ENCODE measurements around the gene DRGX. TPM values are rescaled to one million over a fixed set of nuclear protein-coding genes. Genes with fewer than 3 reads are reported as not detected.

The DRGX gene
- total and polyA plus RNA-seq, 2 of the 4 experiments (the other 2 are of a cell fraction): not detected

- H3K4me1 ChIP-seq (ENCODE audit: control insufficient read depth, insufficient read depth, low read length): no peaks in the 10 kb centered on the region
- H2BK15ac ChIP-seq (ENCODE audit: low read depth, low read length): no peak overlapping the region
- no peak for TF ChIP-seq FOS (IDR thresholded peaks at IDR 0.05; ENCODE audit: low read depth, low read length)
- TF ChIP-seq CEBPB (IDR thresholded peaks at IDR 0.05; ENCODE audit: low read depth, low read length): no peak
- no peak for TF ChIP-seq SMC3 (IDR thresholded peaks at IDR 0.05; ENCODE audit: low read depth, low read length)
- TF ChIP-seq CTCF (conservative IDR thresholded peaks at IDR 0.05; ENCODE audit: low read depth, low read length): no peak
- no peak for TF ChIP-seq RCOR1 (IDR thresholded peaks at IDR 0.05; ENCODE audit: insufficient replicate concordance, low read length)
- TF ChIP-seq RFX5 (IDR thresholded peaks at IDR 0.05; ENCODE audit: low read depth, low read length): no peak
- no peak for TF ChIP-seq BHLHE40 (IDR thresholded peaks at IDR 0.05; ENCODE audit: low read depth, low read length)
- no peak for TF ChIP-seq MXI1 (IDR thresholded peaks at IDR 0.05; ENCODE audit: borderline replicate concordance, low read depth, low read length)
- TF ChIP-seq MAFK (IDR thresholded peaks at IDR 0.05; ENCODE audit: low read depth, low read length): no peak
- no peak for TF ChIP-seq RAD21 (IDR thresholded peaks at IDR 0.05; ENCODE audit: low read length)
- no peak for TF ChIP-seq CHD1 (IDR thresholded peaks at IDR 0.05; ENCODE audit: low read depth, low read length)
- DNase-seq (no peak), ATAC-seq (ENCODE audit: low read depth) (no peak)
- no TSS peak for BruUV-seq (replicated peaks)
- H2BK120ac ChIP-seq (ENCODE audit: low read depth, low read length): no peak overlapping the region
- H2BK5ac ChIP-seq (ENCODE audit: low read depth, low read length, poor library complexity, severe bottlenecking): no peak overlapping the region
- no peak overlapping the region for H3K9ac ChIP-seq (ENCODE audit: low read depth, low read length)
- intact Hi-C loops (cut with micrococcal nuclease) (no loop called here), in situ Hi-C loops (cut with MboI; ENCODE audit: low sequenced_read_pairs) (no loop called here), dilution Hi-C loops (cut with HindIII; ENCODE audit: low sequenced_read_pairs, unreplicated experiment) (no loop called here)
- H3K79me1 ChIP-seq (ENCODE audit: low read depth in 1 of 2, low read length in 2 of 2): no peaks in the 10 kb centered on the region
- H2AK9ac ChIP-seq (replicated peaks; ENCODE audit: low read depth, low read length, poor library complexity): no peak overlapping the region
- 40% methylated on average over 1 of the region's 5 CpGs; no CpG with 5 or more reads in 1 of the 2 experiments for WGBS, 2 experiments (ENCODE audit: extremely low coverage in 2 of 2, insufficient read length in 1 of 2)
- no peak overlapping the region for H3K4me3 ChIP-seq (ENCODE audit: insufficient read depth, low read depth, low read length)
- H3K18ac ChIP-seq (ENCODE audit: low read depth, low read length): no peak overlapping the region
- no peak overlapping the region for H4K91ac ChIP-seq (ENCODE audit: insufficient read depth, low read depth, low read length)
- peaks cover 9% of the 10 kb centered on the region for H3K27me3 ChIP-seq (ENCODE audit: control insufficient read depth, insufficient read depth, low read length)
- ChIA-PET CTCF (no interaction called here), POLR2A (ENCODE audit: unreplicated experiment) (no interaction called here)
- no peak overlapping the region for H3K4me2 ChIP-seq (ENCODE audit: low read depth, low read length)
- no peaks in the 10 kb centered on the region for H4K20me1 ChIP-seq (ENCODE audit: insufficient read depth, low read length)
- no peaks in the 10 kb centered on the region for H3K36me3 ChIP-seq (ENCODE audit: control insufficient read depth, insufficient read depth, low read length)
- no peaks in the 10 kb centered on the region for H3K9me3 ChIP-seq (ENCODE audit: control insufficient read depth, insufficient read depth, low read length)
- no peak overlapping the region for H4K5ac ChIP-seq (ENCODE audit: low read depth, low read length)
- no peak overlapping the region for H3K27ac ChIP-seq (ENCODE audit: insufficient read depth, low read length)
- H2AK5ac ChIP-seq (ENCODE audit: low read depth, low read length): no peak overlapping the region
- H4K8ac ChIP-seq (ENCODE audit: low read depth in 2 of 2, low read length in 2 of 2): no peak overlapping the region
- no peak overlapping the region for H2BK20ac ChIP-seq (ENCODE audit: low read depth, low read length)
- no peak overlapping the region for H2AFZ ChIP-seq (replicated peaks; ENCODE audit: low read length, poor library complexity)
- peaks cover 3% of the 10 kb centered on the region; the same call in 1 of the 2 replicates for H3K9me1 ChIP-seq (ENCODE audit: insufficient read depth, low read length)
- H3K14ac ChIP-seq (replicated peaks; ENCODE audit: low read depth, low read length): no peak overlapping the region
- no peak overlapping the region for H3K23ac ChIP-seq (ENCODE audit: low read depth, low read length)
- H3K4ac ChIP-seq (ENCODE audit: low read depth, low read length): no peak overlapping the region
- H3K56ac ChIP-seq (ENCODE audit: extremely low read depth, insufficient read depth, low read length): no peak overlapping the region
Observed at GRCh38 chr10:49314806-49315205, 81.1 kb downstream of the DRGX start.

All from IMR-90 (cell line).